Tibial nerve (tissue), 3 donors: Measurements from ENCODE around the gene TRIM41.

Experiments used
- POLR2A ChIP-seq, 2 donors: fragments of 450-650 bp; IDR thresholded peaks; one replicate each; pipeline ENCODE4 v1.6.1; 2017; ENCODE audit warnings: antibody characterized with exemption in 2 of 2, mild to moderate bottlenecking in 2 of 2, moderate library complexity in 2 of 2
- TF ChIP-seq, protein P1 (sequence below), 5 experiments: fragments of 200-600 bp in 3 of 5; fragments of 450-650 bp in 2 of 5; sonication (generic) in 3 of 5; IDR thresholded peaks; one replicate each; pipeline ENCODE4 v1.5.1; 2016 to 2019; ENCODE audit warnings: antibody characterized with exemption in 5 of 5, mild to moderate bottlenecking in 3 of 5, moderate library complexity in 2 of 5

GRCh38 chr5:181261320-181262049 is 38.4 kb downstream of the TRIM41 start:
- TF ChIP-seq, protein P1, sequence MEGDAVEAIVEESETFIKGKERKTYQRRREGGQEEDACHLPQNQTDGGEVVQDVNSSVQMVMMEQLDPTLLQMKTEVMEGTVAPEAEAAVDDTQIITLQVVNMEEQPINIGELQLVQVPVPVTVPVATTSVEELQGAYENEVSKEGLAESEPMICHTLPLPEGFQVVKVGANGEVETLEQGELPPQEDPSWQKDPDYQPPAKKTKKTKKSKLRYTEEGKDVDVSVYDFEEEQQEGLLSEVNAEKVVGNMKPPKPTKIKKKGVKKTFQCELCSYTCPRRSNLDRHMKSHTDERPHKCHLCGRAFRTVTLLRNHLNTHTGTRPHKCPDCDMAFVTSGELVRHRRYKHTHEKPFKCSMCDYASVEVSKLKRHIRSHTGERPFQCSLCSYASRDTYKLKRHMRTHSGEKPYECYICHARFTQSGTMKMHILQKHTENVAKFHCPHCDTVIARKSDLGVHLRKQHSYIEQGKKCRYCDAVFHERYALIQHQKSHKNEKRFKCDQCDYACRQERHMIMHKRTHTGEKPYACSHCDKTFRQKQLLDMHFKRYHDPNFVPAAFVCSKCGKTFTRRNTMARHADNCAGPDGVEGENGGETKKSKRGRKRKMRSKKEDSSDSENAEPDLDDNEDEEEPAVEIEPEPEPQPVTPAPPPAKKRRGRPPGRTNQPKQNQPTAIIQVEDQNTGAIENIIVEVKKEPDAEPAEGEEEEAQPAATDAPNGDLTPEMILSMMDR (IDR thresholded peaks at IDR 0.05) = no peak
- peak in 1 of 2 donors; percentile 5 for TF ChIP-seq POLR2A (IDR thresholded peaks at IDR 0.05)
